ENCODE results near the gene DENND4A. TPM values are rescaled to one million over a fixed set of nuclear protein-coding genes. Genes with fewer than 3 reads are reported as not detected.
A peak's percentile ranks its signal among the peaks of the same experiment; 100 is the strongest.

DENND4A gene
- total and polyA plus RNA-seq, 10 of the 15 experiments (the other 5 are each of a cell fraction or from before 2014, with no cell fraction given), result 14.2 to 81.8 (median 34.1) TPM

DNA sequence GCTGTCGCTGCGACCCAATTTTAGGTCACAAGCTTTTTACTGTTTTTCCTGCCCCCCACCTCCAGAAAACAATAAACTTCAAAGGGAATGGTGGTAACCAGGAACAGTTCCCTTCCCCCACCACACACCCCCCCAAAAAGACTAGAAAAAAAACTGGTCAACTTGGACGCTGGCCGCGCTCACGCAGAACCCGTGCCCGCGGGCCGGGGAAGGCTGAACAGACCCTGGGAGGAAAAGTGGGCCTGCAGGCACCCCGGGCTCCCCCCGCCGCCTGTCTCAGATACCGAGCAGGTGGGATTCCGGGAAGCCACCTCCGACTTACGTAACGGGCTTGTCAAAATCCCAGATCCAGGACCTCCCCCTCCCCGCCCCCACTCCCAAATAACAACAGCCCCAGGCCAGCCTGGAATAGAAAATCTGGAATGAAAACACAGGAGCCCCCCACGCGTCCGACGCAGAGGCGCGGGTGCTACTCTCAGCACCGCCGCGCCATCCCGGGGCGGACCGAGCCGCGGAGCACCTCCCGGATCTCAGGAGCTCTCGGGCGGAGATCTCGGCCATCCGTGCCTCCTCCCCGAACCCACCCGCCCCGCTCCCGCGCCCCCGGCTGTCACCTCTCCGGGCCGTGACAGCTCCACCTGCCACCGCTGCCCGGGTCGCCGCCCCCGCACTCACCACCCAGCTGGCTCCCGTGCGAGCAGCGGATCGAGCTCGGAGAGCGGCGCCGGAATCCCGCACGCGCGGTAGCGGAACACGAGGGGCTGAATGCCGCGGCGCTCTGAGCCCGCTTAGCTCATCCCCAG, 557 bp downstream of the DENND4A start (continued):
- TF ChIP-seq, protein P1, sequence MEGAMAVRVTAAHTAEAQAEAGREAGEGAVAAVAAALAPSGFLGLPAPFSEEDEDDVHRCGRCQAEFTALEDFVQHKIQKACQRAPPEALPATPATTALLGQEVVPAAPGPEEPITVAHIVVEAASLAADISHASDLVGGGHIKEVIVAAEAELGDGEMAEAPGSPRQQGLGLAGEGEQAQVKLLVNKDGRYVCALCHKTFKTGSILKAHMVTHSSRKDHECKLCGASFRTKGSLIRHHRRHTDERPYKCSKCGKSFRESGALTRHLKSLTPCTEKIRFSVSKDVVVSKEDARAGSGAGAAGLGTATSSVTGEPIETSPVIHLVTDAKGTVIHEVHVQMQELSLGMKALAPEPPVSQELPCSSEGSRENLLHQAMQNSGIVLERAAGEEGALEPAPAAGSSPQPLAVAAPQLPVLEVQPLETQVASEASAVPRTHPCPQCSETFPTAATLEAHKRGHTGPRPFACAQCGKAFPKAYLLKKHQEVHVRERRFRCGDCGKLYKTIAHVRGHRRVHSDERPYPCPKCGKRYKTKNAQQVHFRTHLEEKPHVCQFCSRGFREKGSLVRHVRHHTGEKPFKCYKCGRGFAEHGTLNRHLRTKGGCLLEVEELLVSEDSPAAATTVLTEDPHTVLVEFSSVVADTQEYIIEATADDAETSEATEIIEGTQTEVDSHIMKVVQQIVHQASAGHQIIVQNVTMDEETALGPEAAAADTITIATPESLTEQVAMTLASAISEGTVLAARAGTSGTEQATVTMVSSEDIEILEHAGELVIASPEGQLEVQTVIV (IDR thresholded peaks at IDR 0.05; ENCODE audit: borderline replicate concordance, partially characterized antibody), result no peak
- peak; percentile 32; the same call in 1 of the 2 replicates for TF ChIP-seq EED (IDR thresholded peaks at IDR 0.05; ENCODE audit: low read depth)
- peak; percentile 48 to 91; a peak in 3 of 4 replicates for TF ChIP-seq BHLHE40 (IDR thresholded peaks at IDR 0.05; ENCODE audit: borderline replicate concordance in 1 of 2, low read depth in 2 of 2, low read length in 1 of 2)
- no peak for TF ChIP-seq ZSCAN29 (IDR thresholded peaks at IDR 0.05)
- TF ChIP-seq HDAC6 (IDR thresholded peaks at IDR 0.05; ENCODE audit: unreplicated experiment), result no peak
- TF ChIP-seq SMARCA5 (IDR thresholded peaks at IDR 0.05), result no peak
- peak; percentile 60; the same call in 1 of the 2 replicates for TF ChIP-seq POLR2AphosphoS2 (IDR thresholded peaks at IDR 0.05; ENCODE audit: low read depth, low read length)
- peak; percentile 43; the same call in 1 of the 2 replicates for TF ChIP-seq DPF2 (IDR thresholded peaks at IDR 0.05)
- peak in 1 of 2 experiments; percentile 11; a peak in 1 of 4 replicates for TF ChIP-seq ETV6 (conservative IDR thresholded peaks at IDR 0.05 in 1 of 2, IDR thresholded peaks at IDR 0.05 in 1 of 2; ENCODE audit: borderline replicate concordance in 1 of 2, low read depth in 1 of 2)
- peak; percentile 11; the same call in 1 of the 2 replicates for TF ChIP-seq RAD21 (IDR thresholded peaks at IDR 0.05; ENCODE audit: insufficient read depth, low read depth, low read length)
- TF ChIP-seq MTA2 (IDR thresholded peaks at IDR 0.05; ENCODE audit: low read depth), result peak; percentile 39; the same call in 1 of the 2 replicates
- peak; percentile 9; the same call in 1 of the 2 replicates for TF ChIP-seq SIN3A (IDR thresholded peaks at IDR 0.05; ENCODE audit: low read depth, low read length)
- TF ChIP-seq, protein P2, sequence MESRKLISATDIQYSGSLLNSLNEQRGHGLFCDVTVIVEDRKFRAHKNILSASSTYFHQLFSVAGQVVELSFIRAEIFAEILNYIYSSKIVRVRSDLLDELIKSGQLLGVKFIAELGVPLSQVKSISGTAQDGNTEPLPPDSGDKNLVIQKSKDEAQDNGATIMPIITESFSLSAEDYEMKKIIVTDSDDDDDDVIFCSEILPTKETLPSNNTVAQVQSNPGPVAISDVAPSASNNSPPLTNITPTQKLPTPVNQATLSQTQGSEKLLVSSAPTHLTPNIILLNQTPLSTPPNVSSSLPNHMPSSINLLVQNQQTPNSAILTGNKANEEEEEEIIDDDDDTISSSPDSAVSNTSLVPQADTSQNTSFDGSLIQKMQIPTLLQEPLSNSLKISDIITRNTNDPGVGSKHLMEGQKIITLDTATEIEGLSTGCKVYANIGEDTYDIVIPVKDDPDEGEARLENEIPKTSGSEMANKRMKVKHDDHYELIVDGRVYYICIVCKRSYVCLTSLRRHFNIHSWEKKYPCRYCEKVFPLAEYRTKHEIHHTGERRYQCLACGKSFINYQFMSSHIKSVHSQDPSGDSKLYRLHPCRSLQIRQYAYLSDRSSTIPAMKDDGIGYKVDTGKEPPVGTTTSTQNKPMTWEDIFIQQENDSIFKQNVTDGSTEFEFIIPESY (IDR thresholded peaks at IDR 0.05), result no peak
- TF ChIP-seq POLR2AphosphoS5 (IDR thresholded peaks at IDR 0.05; ENCODE audit: low read length), result peak; percentile 53; the same call in 1 of the 2 replicates

Data from GM12878 (cell line).